ENCODE measurements around the gene SP100. TPM values are rescaled to one million over a fixed set of nuclear protein-coding genes. Genes with fewer than 3 reads are reported as not detected.
A peak's percentile ranks its signal among the peaks of the same experiment; 100 is the strongest.
"Not testable (repeated sequence)": the region's sequence is repeated elsewhere in the genome, so short reads cannot be mapped to it uniquely, and the experiment has no call there.

The SP100 gene
- 37.2 and 43.8 TPM in 2 replicates for total RNA-seq (2014; rRNA removed; shearing (Covaris generic))

DNA sequence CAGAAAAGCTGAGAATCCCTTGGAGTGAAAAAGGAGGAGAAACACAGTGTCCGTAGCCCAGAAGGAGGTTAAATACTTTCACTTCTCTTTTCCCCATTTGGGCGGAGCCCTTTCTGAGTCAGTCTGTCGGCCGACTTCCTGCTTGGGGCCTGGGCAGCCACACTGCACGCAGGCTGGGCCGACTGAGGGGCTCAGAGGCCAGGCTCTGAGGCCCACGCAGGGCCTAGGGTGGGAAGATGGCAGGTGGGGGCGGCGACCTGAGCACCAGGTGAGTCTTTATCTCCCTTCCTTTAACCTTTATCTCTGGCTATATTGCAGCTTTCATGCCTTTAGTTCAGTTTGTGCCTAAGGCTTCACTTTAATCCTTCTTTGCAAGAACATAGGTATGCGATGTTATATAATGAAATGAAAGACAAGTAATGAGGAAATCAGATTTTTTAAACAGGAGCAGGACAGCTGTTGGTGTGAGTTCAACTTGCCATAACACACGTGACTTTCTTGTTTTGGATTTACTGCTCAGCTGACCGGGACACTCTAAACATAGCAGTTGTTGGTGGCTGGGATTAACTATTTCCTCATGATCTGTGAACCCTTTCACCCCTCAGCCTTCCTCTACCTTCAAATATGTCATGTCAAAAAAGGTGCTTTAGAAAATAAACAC is at the start of gene SP100:
Gene SP100, plus strand, starts transcription at position 141 of the 661 bp plus-strand sequence. Its CDS starts 96 bp downstream, at position 237.
- DNase-seq (ENCODE audit: low read depth) = peak; percentile 89

DNA sequence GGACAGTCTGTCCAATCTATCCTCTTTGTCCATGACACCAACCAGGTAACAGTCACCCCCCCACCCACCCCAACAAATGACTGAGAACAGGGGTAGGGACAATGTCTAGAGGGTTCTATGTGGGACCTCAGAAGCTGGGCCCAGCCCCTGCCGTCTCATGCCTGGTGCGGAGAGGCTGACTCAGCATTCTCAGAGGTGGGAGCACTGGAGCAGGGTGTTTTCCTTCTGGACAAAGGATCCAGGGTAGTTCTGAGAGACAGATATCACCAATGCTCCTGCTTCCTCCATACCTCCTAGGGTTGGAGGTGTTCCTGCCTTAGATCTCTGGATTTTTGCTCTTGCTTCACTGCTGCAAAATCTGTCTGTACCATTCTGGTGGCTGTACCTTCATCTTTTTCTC is 33.9 kb upstream of the SP100 start:
- DNase-seq (ENCODE audit: low read depth) = no peak

DNA sequence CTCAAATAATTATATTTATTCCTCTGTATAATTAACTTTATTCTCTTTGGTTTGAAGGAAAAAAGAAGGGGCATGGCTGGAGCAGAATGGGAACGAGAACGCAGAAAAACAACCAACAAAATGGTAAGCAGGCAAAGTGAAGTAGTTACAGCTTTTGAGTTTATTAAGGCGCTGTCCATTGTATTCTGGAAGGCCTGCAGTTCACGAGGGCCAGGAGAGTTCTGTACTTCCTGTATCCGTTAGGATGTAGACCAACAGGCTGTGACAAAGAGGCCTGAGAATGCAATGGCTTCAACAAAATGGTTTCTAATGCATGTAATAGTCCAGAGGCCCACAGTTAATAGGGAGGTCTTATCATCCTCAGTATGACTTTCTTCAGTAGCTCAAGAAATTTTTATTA is 32.5 kb upstream of the SP100 start:
- DNase-seq (ENCODE audit: low read depth) = no peak

DNA sequence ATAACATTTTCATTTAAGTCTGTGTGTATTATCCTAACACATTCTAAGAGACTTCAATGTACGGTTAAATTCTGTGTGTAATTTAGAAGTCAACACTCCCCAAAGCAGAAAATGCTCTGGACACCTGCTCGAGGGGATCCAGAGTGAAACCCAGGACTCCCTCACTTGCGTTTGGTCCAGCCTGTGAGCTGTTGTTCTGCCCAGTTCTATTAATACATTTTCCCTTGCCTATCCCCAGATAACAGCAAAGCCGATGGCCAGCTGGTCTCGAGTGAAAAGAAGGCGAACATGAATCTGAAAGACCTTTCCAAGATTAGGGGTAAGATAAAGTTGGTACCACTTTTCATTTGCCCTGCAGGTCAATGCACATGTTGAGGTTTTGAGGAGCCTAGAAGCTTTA is 31.0 kb upstream of the SP100 start:
- DNase-seq (ENCODE audit: low read depth) = no peak

DNA sequence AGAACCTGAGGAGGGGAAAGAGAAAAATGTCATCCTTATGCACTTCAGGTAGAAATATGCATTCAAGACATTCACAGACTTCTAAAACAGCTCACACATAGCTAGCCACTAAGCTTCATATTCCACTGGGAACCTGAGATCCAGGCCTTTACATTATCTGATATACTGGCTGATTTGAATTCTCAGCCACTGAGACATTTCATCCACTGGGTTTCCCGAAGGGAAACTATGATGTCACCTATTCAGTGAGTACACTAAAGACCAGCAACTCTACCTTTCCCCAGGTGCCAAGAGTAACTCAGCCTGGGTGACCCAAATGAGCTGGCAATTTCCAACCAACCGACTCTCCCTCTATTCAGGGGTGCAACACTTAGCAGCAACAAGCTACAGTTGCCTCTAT is 21.7 kb upstream of the SP100 start:
- no peak for DNase-seq (ENCODE audit: low read depth)

DNA sequence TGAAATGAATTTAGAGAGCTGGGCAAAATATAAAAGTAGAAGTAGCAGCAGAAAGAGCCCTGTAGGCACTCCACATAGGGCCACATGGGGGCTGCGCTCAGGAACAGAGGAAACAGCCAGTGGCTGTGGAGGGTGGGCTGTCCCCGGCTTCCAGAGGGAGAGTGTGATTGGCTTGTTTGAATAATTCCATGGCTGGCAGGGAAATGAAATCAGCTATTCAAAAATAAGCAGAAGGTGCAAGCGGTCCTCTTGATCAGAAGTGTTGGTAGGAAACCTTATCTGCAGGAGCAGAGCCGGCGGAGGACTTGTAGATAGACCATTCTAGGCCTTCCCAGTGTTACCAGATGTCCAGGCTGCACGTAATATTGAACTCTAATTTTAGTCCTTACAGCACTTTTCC is 17.3 kb upstream of the SP100 start:
- not testable (repeated sequence) for DNase-seq (ENCODE audit: low read depth)

DNA sequence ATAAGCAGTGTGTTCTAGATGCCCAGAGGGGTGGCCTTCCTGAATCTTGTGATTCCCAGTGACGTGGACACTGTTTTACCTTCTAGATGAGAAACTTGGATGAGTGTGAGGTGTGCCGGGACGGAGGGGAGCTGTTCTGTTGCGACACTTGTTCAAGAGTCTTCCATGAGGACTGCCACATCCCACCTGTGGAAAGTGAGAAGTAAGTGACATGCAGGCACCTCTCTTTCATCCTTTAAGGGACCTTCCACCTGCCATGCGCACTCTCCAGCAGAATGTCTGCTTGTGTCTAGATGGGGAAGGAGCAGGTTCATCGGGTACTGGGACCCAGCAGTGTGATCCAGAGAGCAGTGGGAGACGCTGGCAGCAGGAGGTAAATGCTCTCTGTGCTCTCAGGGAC is 16.0 kb upstream of the SP100 start:
- DNase-seq (ENCODE audit: low read depth) = no peak

DNA sequence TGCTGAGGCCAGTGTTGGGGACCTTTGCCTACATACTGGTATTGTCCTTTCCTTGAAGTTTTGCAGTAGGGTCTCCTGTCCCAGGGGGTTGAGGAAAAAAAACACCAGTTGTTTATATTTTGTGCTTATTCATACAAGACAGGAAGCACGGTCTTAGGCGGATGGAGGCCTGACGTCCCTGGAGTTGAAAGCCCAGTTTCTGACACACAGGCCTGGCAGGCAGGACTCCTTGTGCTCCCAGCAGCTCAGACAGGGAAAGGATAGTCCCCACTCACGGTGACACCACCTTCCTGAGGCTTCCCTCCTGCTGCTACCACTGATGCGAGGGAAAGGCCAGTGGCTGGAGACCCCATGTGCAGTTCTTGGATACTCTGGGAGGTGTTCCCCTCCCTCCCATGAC is 15.5 kb upstream of the SP100 start:
- DNase-seq (ENCODE audit: low read depth) = no peak

DNA sequence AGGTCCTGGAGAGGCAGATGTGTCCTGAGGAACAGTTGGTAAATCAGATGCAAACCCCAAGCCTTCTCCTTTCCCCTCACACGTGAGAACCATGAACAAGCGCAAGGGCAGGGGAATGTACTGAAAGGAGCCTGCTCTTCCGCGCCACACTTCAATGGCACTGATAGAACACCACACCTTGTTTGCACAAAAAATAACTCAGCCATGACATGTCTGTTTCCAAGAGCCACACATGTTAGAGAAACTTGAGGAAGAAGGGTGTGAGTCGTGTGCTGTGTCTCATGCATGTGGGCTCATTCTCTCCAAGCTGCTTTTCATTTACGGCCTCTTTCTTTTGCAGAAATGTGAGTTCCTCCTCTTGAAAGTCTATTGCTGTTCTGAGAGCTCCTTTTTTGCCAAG is 15.0 kb upstream of the SP100 start:
- not testable (repeated sequence) for DNase-seq (ENCODE audit: low read depth)

DNA sequence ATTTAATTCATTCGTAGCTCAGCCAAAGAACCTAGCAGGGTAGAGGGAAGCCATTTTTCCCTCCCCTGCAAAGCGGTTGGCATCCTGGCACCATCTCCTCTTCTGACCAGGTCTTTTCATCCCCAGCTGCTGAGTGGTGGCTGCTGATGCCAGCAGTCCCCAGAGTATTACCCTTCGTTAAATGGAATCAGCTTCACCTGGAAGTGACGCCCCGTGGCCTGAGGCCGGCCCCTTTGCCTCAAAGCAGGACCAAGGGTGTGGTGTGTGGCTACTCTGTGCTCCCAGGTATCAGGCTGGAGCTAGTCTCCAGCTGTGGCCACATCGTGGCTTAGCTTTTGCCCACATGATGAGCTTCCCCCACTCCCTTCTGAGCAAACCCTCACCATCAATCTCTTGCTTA is 12.3 kb upstream of the SP100 start:
- DNase-seq (ENCODE audit: low read depth) = no peak

DNA sequence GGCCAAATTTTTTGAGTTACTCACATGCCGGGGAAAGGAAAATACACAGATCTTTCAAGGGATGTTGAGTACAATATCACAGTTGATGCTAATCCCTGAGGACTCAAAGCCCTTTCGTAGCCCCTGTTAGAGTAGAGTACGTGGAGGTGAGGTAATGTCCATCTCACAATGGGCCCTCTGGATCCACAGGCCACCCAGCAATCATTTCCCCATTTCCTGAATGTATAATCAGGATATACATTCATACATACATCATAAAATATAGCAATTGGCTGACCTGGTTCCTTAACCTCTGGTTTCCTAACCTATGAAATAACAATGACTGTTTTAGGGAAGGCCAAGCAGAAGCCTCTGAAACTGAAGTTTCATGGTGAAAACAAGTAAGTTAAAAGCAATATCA is 10.2 kb upstream of the SP100 start:
- DNase-seq (ENCODE audit: low read depth) = no peak

DNA sequence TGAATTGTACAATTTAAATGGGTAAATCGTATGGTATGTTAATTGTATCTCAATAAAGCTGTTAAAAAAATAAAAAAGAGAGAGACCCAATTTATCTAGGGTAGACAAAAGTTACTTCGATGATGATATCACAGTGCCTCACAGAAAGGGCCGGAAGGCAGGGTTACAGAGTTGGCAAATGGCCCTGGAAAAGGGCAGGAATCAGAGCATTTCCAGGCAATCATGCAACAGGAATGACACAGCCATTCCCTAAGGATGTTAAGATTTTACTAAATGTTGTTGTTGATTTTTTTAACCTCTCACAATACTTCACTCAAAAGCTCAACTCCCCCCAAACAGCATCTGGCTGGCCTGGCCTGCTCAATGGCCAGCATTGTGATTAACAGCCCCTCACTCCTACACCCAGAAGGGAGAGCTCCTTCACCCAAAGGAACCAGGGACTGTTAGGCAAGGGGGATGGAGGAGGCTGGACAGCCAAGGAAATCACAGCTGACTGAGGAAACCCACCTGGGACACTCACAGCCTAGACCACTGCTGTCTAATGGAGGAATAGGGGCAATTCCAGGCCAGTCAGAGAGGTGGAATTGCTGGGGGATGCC is 7.7 kb upstream of the SP100 start:
- peak; percentile 36 for DNase-seq (ENCODE audit: low read depth)

DNA sequence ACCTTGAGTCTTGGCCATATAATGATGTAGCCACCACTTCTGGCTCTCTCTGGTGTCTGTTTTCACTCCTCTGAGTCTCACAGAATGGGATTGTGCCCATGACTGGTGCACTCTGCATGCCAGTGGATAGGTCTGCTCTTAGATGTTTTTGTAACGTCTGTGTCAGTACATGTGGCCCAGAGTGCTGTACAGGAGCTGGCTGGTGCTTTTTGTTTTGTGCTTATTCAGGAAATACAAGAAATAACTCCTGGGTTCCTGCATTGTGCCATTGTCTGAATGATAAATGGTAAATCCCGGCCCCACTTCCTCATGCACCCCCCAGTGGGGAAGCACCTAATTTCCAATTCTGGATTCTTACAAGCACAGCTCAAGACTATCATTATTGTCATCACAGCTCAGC is 6.7 kb upstream of the SP100 start:
- not testable (repeated sequence) for DNase-seq (ENCODE audit: low read depth)

DNA sequence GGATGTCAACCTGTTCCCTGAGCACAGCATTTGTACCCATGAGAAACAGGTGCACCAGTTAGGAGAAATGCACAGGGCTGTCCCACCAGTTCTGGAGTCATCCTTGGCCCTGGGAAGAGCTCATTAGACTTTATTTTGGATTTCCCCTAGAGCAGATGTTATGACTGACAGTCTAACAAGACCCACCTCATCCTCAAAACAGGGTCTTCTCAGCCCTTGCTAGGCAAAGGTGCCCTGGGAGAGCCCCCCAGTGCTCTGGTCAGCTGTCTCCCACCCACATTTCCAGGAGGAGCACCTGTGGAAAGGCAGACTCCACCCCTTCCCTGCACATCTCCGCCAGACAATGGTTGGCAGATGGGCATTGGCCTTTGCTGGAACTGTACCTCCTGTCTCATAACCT is 5.7 kb upstream of the SP100 start:
- no peak for DNase-seq (ENCODE audit: low read depth)

DNA sequence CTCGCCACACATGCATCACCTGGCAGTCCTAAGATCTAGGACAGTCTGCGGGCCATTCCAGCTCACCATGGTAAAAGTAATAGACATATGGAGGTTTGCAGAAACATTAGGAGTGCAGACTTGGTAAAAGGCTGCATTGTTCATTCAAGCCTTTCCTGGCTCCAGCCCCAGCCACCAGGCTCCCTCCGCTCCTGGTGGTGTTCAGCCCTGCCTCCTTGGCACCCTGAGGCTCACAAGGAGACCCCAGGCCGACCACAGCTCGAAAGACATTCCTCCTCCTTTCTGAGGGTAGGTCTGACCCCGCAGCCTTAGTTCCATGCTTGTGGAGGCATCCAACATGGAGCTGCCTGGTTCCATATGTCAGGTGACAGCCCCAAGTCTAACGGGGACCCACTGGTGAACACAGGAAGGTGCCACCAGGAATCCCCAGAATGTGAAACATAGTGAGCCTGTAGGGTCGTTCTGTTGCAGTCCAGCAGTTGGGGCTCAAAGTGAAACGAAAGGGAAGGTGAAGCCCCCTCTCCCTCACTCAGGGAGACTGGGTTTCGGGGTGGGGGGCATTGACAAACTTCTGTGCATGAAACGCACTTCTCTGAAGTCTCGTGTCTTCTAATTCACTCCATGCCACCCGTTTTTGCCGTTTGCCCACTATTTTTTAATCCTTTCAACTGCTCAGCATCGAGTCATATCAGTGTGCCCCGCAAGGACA is 5.0 kb upstream of the SP100 start:
- no peak for DNase-seq (ENCODE audit: low read depth)

DNA sequence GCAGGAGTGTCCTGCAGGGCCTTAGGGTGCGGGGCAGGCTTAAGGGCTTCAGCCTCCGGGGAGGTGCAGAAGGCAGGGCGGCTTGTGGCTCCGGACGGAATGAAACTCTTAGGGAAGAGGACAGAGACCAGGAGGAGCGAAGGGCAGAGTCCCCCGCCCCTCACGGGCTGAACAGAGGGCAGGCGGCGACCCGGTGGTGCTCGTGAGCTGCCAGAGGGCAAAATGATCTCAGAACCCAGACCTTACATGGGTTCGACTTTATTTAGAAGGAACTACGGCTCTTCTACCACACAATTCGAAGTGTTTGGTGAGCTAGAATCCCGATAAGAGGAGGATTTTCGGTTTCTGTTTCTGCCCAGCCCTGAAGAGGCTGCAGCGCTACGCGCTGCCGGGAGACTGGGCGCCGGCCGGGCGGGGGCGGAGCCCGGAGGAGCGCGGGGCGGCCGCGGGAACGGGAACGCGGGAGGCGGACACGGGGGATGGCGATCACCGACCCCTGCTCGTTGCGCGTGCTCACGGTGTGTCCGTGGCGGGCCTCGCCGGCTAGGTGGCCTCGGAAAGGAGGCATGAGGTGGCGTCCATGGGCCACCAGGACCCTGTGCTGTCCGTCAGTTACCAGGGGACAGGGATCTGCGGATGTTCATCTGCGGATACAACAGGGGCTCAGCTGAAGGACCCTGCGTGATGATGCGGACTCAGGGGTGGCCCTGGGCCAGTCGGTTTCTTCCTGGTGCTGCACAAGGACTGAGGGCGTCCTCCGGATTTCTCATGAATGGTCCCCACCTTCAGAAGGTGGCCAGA is 4.2 kb upstream of the SP100 start:
- peak; percentile 67 for DNase-seq (ENCODE audit: low read depth)

DNA sequence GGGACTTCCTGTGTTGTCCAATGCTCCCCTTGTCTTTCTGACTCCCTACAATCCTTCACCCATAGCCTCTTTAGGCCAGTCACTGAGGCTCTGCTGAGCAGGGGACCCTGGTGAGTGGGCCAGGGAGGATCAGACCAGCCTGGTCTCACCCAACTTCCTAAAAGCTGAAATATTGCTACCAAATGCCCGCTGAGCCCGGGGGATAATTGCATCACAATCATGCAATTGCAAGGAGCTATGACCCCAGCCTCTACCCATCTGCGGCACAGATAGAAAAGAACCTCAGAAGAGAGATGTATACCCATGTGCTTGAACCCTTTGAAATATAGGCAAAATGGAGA is 3.7 kb upstream of the SP100 start:
- DNase-seq (ENCODE audit: low read depth) = no peak

DNA sequence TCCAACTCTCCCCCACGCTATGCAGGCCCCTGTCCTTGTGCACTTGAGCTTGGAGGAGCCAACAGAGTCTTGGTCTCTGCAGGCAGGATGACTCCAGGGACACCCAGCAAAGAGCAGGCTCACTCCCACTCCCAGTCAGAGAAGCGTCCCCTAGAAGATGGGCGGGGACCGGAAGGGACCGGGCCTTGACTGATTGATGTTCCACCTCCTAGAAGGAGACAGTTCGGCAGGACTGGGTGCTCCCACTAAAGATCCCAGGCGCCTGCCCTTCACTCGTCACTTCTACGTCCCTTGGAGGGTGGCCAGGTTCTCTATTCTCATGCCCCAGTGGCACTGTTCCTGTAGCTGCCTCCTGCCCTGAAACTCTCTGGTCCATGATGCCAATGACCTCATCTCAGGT is 3.2 kb upstream of the SP100 start:
- no peak for DNase-seq (ENCODE audit: low read depth)

DNA sequence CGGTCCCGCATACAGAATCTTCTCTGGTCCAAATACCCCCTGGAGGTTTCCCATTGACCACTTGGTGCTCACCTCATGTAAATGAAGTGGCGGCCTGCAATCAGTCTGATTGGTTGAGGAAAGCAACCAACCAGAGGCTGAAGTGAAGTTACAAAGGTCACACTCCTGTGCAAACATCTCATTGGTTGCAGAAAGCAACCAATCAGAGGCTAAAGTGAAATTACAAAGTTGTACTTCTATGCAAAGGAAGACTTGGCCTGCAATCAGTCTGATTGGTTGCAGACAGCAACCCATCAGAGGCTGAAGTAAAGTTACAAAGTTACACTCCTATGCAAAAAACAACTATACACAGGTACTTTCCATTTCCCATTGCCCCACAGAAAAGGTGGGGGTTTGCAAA is 2.5 kb upstream of the SP100 start:
- no peak for DNase-seq (ENCODE audit: low read depth)

DNA sequence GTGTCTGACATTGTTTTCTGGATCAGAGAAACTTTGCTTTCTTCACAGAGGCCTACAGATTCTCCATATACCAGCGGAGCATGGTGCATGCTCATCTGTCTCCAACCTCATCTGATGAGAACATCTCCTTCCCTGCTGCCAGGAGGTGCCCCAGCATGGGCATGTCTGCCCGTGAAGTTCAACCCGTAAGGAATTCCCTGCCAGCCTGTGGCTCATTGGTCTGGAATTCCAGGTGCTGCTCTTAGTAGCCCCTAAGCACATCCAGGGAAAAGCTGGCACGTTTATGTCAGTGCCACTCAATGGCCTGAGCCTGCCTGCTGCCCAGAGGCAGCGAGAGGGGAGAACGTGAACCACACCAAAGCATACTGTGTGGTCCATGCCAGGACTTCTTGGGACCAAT is 1.7 kb upstream of the SP100 start:
- no peak for DNase-seq (ENCODE audit: low read depth)

DNA sequence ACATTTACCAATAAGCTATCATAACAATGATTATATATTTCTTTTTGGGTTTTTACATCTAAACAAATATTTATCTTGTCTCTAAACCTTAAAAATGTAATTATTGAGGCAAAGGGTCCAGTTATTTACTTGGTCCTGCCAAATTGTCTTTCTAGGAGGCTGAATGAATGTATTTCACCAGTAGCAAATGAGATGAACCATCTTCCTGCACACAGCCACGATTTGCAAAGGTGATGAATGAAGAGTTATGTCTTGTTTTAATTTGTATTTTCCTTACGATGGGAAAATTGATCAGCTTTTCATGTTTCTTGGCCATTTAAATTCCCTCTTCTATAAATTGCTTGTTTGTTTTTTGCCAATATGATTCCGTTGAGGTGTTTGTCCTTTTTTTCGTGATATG is 1.4 kb downstream of the SP100 start:
- no peak for DNase-seq (ENCODE audit: low read depth)

DNA sequence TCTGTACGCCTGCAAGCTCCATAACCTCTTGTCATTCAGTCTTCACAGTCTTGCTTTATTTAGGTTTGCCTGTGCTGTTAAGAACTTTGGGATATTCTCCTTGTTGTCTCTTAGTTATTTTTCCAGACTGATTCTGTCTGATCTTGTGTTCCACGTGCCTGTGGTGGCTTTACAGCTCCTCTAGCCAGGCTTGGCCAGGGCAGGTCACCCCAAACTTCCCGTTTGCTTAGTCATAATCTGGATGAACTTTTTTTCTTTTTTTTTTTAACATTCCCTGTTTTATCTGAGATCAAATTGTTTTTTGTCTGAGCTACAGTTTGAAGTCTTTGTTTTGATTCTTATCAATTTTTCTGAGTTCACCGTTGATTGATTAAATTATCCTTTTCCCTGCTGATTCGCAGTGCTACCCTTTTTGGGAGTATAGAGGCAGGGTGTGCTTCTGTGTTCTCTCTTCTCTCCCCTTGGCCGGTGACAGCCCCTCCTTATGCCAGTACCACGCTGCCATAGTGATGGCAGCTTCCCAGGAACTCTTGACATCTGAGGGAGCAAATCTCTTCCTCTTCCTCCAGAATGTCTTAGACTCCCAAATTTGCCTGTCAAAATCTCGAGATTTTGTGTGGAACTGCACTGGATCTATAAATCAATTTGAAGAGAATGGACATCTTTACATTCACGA is 2.5 kb downstream of the SP100 start:
- DNase-seq (ENCODE audit: low read depth) = peak; percentile 67

All from Daoy (cell line).